Smooth muscle cell of the brain vasculature (primary cell): Measurements from ENCODE around the gene SPTAN1.
"Not testable (repeated sequence)": the region's sequence is repeated elsewhere in the genome, so short reads cannot be mapped to it uniquely, and the experiment has no call there.

Experiments
- DNase-seq: peaks from one replicate; pipeline ENCODE4 v3.0.0-alpha.2; 2012; ENCODE audit warnings: low read depth, low spot score

SPTAN1 gene

GRCh38 chr9:128657796-128658195 is 105.4 kb downstream of the SPTAN1 start:
- no peak for DNase-seq

DNA sequence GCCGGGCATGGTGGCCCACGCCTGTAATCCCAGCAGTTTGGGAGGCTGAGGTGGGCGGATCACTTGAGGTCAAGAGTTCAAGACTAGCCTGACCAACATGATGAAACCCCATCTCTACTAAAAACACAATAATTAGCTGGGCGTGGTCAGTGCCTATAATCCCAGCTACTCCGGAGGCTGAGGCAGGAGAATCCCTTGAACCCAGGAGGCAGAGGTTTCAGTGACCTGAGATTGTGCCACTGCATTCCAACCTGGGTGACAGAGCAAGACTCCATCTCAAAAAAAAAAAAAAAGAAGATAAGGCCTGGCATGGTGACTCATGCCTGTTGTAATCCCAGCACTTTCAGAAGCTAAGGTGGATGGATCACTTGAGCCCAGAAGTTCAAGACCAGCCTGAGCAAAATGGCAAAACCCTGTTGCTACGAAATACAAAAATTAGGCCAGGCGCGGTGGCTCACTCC is 114.1 kb downstream of the SPTAN1 start:
- DNase-seq = not testable (repeated sequence)

GRCh38 chr9:128669786-128670185 is 117.4 kb downstream of the SPTAN1 start:
- DNase-seq = no peak

- no peak for DNase-seq
Observed at GRCh38 chr9:128675382-128675781, 123.0 kb downstream of the SPTAN1 start.

- DNase-seq = no peak
Observed at GRCh38 chr9:128677794-128678193, 125.4 kb downstream of the SPTAN1 start.
